Mesenteric fat pad (tissue), 1 donor: Measurements from ENCODE around the gene SLC2A1. TPM values are rescaled to one million over a fixed set of nuclear protein-coding genes. Genes with fewer than 3 reads are reported as not detected.

Experiments used
- DNase-seq: peaks from one replicate; pipeline ENCODE4 v3.0.0-alpha.2; 2020; ENCODE audit warnings: low spot score
- total RNA-seq: library from RNA; stranded (reverse); fragmentation: NEBNext Ultra II Directional; extraction: Animal tissue kit (Norgen Biotek cat#: 25700); gene quantifications from one replicate; pipeline ENCODE4 v1.2.1, GENCODE V29; 2021
- donor health status: DM: yes; HTN: yes; CAD: no.

The SLC2A1 gene
- total RNA-seq, 1 donor from 2014 or later, result 16.3 TPM

DNA sequence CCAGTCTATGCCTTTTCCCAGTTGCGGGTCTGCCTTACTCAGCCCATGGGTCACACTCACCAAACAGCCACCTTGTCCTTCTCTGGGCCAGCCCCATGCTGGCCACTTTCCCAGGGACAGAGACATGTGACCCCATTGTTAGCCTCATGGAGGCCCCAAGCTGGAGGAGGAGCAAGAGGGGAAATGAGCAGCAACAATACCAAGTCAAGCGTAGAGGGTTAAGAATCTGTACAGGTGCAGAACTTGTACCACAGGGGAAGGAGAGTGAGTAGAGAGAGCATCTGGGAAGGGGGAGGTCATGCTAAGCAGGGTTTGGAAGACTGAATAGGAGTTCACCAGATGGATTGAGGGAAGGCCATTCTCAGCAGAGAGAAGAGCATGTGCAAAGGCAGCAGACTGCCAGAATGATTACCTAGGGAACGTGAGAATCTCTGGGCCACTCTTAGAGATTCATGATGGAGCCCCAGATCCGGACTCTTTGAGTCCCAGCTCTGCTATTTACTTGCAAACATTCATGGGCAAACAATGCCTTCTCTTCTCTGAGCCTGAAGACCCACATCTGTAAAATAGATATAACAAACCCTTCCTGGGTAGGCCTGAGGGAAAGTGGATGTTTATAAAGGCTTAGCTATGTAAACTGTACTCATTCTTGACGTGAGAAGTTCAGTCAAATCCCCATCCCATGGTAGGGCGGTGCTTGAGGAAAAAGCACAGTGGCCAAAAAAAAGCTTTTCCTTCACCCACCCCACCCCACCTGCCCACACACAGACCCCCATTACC, 2.8 kb upstream of the SLC2A1 start:
- DNase-seq, result no peak

- DNase-seq, result no peak
These were observed 2.1 kb upstream of the SLC2A1 start for GRCh38 chr1:42960566-42961311.

DNA sequence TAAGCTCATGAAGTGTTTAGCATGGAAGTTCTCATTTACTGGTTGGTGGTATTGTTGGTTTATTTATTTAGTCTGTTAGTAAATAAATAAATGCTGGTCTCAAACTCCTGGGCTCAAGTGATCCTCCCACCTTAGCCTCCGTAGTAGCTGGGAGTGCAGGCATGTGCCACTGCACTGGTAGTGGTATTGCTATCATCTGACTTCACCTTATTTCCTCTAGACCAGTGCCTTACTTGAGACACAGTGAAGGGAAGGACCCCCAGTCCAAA, 1.4 kb upstream of the SLC2A1 start:
- no peak for DNase-seq

GRCh38 chr1:42957880-42958487, 684 bp downstream of the SLC2A1 start:
- DNase-seq, result no peak

GRCh38 chr1:42957229-42957879, 1.3 kb downstream of the SLC2A1 start:
- DNase-seq, result no peak

- DNase-seq, result no peak
These were observed 1.9 kb downstream of the SLC2A1 start for GRCh38 chr1:42956739-42957138.

GRCh38 chr1:42955311-42956063, 3.2 kb downstream of the SLC2A1 start:
- no peak for DNase-seq

DNA sequence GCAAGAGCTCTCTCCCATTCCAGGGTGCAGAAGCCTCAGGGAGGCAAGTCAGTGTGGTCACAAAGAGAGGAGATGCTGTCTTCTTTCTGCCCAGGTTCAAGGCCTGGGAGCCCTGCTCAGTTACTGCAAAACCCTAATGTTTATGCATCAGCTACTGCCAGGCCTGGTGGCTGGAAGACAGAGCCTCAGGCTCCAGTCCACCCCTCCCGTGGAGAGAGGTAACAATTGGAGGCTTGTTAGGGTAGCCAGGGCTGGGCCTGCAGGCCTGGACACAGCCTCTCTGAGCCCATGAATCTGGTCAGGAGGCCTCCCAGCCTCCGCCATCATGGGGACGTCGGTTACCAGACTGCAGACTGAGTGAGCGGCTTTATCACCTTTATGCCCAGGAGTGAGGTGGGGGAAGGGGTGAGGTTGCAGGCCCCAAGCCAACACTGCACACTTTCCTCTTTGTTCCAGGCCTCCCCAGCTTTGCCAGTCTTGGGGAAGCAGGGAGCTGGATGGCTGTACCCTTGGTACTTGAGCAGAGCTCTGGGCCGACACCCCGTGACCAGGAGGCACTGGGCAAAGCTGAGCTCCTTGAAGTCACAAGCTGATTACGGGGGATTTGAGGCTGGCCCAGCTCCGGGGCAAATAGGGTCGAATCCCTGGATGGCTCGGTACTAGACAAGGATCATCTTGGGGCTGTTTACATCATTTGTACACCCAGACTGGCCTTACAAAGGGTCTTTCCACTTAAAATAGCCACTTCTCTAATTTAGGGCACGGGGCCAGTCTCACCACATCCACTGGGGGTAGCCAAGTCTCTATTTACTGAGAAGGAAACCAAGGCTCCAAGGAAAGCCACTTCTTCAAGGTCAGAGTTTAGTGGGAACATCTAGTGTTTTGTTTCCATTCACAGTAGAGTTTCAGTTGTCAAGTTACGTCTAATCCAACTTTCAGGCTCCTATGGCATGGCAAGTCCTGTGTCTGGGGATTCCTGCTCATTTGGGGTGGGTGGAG, 5.2 kb downstream of the SLC2A1 start:
- DNase-seq, result no peak

DNA sequence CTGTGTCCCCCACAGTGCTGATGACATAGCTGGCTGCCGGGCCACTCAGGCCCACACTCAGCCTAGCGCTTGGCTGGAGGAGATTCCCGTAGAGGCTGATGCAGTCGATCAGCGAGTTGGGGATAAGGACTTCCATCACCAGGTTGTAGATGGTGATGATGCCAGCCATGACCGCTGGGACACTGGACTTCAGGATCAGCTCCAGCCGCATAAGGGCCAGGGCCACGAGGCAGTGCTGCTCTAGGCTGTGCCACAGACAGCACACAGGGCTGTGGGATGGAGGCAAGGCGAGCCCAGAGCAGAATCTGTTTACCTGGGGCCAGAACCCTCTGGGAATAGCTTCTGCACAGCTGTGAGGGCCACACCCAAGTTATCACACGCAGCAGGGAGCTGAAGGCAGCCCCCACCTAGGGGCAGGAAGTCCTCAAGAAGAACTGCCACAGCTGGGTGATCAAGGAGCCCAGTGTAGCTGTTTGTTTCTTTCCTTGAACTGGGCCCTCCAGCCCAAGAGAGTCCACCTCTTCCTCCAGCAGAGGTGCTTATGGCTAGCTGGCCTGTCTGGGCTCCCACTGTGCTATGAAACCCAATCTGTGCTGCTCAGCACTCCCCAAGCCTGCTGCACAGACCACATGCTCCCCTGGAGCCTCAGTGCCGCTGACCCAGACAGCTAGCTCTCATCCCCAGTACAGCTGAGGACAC, 6.2 kb downstream of the SLC2A1 start:
- no peak for DNase-seq

DNA sequence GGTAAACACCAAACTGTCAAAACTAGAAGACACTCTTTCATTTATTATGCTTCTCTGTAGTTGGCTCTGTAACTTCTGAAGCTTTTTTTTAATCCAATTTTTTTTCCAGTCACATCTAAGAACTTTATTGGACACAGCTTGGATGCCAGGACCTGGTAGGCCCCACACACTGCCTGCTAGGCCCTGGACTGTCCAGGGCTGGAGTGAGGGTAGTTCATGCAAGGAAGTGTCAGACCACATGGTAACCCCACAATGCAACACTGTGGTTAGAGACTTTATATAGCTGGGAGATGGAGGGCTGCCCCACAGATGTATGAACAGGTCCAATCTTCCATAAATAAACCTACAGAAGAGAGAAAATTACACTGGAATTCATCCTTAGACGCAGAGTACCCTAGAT, 7.1 kb downstream of the SLC2A1 start:
- no peak for DNase-seq

GRCh38 chr1:42950116-42950481, 8.6 kb downstream of the SLC2A1 start:
- no peak for DNase-seq

GRCh38 chr1:42949312-42950115, 9.2 kb downstream of the SLC2A1 start:
- DNase-seq, result no peak

DNA sequence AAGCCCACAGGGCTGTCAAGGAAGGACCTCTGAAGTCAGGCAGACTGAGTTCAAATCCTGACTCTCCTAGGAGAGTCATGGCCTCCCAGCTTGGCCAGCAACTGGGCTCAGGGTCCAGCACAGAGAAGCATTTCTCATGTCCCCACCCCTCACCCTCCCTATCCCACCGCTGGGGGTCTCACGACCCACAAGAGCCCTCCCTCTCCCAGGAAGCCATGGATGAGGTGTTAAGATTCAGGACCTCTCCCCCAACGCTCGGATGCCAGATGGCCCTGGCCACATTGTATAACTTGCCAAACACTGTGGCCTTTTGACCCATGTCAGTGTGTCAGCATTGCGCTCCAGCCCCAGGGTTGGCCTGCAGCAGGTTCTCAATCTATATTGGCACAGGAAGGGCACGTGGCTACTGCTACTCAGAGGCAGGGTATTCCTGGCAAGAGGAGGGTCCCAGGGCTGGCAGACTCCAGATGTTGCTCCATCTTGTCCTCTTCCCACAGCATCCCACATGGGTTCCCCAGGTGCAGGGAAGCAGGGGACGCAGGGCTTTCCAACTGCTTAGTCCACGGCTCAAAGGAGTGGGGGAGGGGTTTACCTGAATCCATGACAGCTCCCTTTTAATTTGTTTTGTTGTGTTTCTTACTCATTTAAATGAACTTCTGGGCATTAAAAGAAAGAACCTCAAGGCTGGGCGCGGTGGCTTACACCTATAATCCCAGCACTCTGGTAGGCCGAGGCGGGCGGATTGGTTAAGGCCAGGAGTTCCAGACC, 10.5 kb downstream of the SLC2A1 start:
- DNase-seq, result no peak

DNA sequence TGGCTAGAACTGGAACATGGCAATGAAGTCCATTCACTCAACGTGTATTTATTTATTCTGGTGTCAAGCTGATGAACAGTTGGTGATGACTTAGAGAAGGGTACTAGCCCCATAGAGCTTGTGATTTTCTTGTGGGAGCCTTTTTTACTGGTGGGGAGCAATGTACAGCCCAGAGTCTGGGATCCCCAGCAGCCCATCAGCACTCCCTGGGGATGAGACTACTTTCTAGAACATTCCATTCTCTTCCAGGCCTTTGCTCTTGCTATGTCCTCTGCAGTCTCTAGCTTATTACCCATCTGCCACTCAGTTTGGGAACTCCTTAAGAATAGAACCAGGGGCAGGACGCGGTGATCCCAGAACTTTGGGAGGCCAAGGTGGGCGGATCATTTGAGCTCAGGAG, 11.6 kb downstream of the SLC2A1 start:
- no peak for DNase-seq

DNA sequence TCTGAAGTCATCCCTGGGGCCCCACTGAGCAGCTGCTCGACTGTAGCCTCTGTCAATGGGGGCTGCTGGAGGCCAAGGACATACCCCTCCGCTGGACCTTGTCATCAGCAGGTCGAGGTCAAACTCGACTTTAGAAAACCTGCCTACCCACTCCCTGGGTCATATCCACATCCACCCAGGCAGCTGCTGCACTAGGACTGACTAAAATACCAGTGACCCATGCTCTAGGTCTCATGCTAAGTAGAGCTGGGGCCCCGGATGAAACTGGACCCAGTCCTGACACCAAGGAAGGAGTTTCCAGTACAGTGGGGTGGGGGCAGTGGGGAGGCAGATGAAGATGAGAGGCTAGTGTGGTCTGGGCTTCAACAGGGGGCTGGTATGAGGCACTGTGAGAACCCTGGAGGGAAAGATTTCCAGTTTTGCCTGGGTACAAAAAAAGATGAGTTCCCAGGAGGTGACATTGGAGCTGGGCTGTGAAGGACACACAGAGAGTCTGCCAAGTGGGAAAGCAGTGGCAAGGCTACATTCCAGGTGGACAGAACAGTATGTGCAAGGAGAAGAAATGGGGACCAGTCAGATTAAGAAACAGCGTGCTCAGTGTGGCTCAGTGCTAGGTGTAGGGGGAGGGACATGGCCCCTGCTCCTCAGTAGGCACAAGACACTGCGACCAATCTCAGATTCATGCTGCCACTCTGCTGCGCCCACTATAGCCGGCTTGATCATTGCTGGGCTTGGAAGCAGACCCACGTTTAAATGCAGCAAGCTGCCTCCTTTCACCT, 12.4 kb downstream of the SLC2A1 start:
- DNase-seq, result no peak

GRCh38 chr1:42945164-42945563, 13.5 kb downstream of the SLC2A1 start:
- no peak for DNase-seq
